ENCODE data around the gene HS6ST2.

DNA sequence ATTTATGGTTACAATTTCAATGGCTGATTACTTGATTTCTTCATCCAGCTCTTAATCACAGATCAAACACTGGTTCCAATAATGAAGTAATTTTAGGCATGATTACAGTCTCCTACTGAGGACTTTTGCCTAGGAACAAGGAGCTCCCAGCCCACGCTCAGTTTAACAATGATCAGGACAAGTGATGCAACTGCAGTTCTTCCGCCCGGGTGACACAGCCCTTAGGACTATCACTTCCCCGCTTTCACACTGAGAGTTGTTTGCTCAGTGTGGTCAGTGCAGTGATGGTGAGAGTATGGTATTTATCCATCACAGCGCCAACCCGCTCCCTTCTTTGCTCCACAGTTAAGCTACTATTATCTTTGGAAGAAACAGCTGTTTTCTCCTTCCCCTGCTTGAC is 266.4 kb downstream of the HS6ST2 start:
- no peak for TF ChIP-seq EZH2 (IDR thresholded peaks at IDR 0.05)
- TF ChIP-seq POLR2AphosphoS5 (IDR thresholded peaks at IDR 0.05; ENCODE audit: borderline replicate concordance, low read depth, low read length), result no peak
- no peak for TF ChIP-seq FOXP2 (optimal IDR thresholded peaks at IDR 0.05; ENCODE audit: control extremely low read depth, extremely low read length, insufficient read depth)

Data from SK-N-MC (cell line).